ENCODE results near the gene SWSAP1. TPM values are rescaled to one million over a fixed set of nuclear protein-coding genes. Genes with fewer than 3 reads are reported as not detected.
"Not testable (repeated sequence)": the region's sequence is repeated elsewhere in the genome, so short reads cannot be mapped to it uniquely, and the experiment has no call there.

SWSAP1 gene
- total RNA-seq, 1 experiment from 2014 or later = 2.2 TPM

GRCh38 chr19:11378319-11379189, 4.1 kb downstream of the SWSAP1 start:
- peak; percentile 81 for DNase-seq (ENCODE audit: low read depth)

- not testable (repeated sequence) for DNase-seq (ENCODE audit: low read depth)
Measured at GRCh38 chr19:11379269-11379845, 4.9 kb downstream of the SWSAP1 start.

- DNase-seq (ENCODE audit: low read depth) = no peak
Measured at GRCh38 chr19:11379857-11380350, 5.4 kb downstream of the SWSAP1 start.

GRCh38 chr19:11380653-11381537, 6.4 kb downstream of the SWSAP1 start:
- DNase-seq (ENCODE audit: low read depth) = peak; percentile 94

- peak; percentile 19 for DNase-seq (ENCODE audit: low read depth)
Measured at GRCh38 chr19:11382898-11383705, 8.6 kb downstream of the SWSAP1 start.

GRCh38 chr19:11383706-11384048, 9.2 kb downstream of the SWSAP1 start:
- no peak for DNase-seq (ENCODE audit: low read depth)

- DNase-seq (ENCODE audit: low read depth) = no peak
Measured at GRCh38 chr19:11384778-11385129, 10.3 kb downstream of the SWSAP1 start.

- DNase-seq (ENCODE audit: low read depth) = no peak
Measured at GRCh38 chr19:11387162-11388034, 12.9 kb downstream of the SWSAP1 start.

- no peak for DNase-seq (ENCODE audit: low read depth)
Measured at GRCh38 chr19:11390359-11390758, 15.9 kb downstream of the SWSAP1 start.

GRCh38 chr19:11390933-11391680, 16.6 kb downstream of the SWSAP1 start:
- DNase-seq (ENCODE audit: low read depth) = no peak

- no peak for DNase-seq (ENCODE audit: low read depth)
Measured at GRCh38 chr19:11397089-11397610, 22.7 kb downstream of the SWSAP1 start.

- DNase-seq (ENCODE audit: low read depth) = no peak
Measured at GRCh38 chr19:11399667-11400066, 25.2 kb downstream of the SWSAP1 start.

- DNase-seq (ENCODE audit: low read depth) = no peak
Measured at GRCh38 chr19:11400798-11401197, 26.3 kb downstream of the SWSAP1 start.

GRCh38 chr19:11401808-11402543, 27.5 kb downstream of the SWSAP1 start:
- DNase-seq (ENCODE audit: low read depth) = no peak

- DNase-seq (ENCODE audit: low read depth) = no peak
Measured at GRCh38 chr19:11404588-11405222, 30.2 kb downstream of the SWSAP1 start.

GRCh38 chr19:11405846-11406643, 31.6 kb downstream of the SWSAP1 start:
- DNase-seq (ENCODE audit: low read depth) = no peak

GRCh38 chr19:11406703-11407236, 32.3 kb downstream of the SWSAP1 start:
- DNase-seq (ENCODE audit: low read depth) = not testable (repeated sequence)
